NCI-H82 treated with DMSO at 0.1 percent for 48 hours (cell line): ENCODE data around the gene WDR62.

ENCODE experiments used
- DNase-seq: peaks from one replicate; lab custom pipeline; 2025; ENCODE audit not compliant: unreplicated experiment; lab: John Stamatoyannopoulos, UW

Gene WDR62

DNA sequence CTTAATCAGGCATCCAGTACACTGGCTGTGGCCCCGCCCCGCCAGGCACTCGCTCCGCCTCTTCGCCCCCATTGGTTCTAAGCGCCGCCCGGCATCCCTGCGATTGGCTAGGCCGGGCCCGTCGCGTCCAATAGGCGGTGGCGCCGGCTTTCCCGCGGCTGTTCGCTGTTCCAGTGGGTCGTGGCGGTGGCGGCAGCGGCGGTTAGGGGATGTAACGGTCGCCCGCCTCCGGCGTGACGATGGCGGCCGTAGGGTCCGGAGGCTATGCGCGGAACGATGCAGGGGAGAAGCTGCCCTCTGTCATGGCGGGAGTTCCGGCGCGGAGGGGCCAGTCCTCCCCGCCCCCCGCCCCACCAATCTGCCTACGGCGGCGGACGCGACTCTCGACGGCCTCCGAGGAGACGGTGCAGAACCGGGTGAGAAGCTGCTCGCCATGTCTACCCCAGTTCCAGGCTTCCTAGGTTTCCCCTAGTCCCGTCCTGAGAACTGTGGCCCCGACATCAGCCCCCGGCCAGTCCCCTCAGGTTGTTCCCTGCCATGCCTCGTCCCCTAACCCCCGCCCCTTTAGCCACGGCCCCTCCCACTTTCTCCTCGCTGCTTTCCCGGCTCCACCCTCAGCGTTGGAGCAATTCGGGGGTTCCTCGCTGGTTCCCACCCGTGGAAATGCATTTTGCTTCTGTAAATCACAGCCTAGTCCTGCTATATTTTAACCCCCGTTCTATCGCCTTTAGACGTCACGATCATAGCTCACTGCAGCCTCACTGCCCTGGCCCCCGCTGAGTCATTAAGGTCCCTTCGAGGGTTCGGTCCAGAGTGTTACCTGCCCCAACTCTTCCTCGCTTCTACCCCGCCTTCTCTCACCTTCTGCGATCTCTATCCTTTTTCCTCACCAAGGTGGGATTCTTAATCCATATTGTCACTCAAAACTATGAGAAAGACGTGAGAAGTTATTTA, at the start of gene WDR62:
Gene WDR62 (plus strand): TSS at position 165 of the 954 bp plus-strand sequence. CDS start 75 bp downstream, at position 240.
- peak; percentile 96 for DNase-seq

DNA sequence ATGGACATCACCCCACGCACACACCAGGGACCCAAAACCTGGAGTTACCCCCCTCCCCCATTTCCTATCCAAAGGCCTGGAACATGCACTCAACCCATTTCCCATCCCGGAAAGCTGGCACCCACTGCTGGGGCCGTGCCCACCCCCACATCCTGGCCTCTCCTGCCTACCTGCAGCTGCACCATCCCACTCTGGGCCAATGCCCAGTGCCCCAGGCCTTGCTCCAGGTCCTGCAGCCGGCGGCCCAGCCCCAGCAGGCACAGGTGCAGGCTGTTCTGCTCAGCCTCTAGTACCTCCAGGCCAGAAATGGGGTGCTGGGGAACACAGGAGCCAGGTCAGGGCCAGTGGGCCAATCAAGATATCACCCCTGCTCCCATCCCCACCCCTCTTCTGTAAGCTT, 47.7 kb upstream of the WDR62 start:
- no peak for DNase-seq

DNA sequence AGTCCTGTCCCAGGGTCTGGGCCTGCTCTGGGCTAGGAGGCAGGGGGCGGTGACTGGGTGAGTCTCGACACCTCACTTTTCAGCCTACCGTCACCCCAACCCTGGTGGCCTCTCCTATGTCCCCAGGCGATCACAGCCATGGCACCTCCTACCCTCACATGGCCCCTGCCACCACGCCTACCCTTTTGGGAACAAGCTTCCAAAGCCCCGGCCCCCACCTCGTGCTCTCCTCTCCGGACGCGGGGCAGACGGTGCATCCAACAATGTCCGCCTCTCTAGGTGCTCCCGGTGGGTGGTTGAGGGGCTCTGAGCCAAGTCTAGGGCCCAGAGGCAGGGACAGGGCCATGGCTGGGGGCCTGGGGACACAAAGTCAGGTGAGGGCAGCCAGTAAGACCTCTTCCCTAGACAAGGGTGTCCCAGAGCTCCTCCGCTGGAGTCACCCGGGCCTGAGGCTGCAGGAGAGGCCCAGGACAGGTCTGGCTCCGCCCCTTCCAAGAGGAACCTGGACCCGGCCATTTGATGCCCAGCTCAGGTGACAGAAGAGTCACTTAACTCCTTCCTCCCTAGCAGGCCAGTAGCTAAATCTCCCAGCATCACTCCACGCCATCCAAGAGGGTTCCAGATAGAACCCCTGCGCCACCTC, 46.2 kb upstream of the WDR62 start, which contains the start of gene SYNE4:
Gene SYNE4 (minus strand): TSS at position 478 of the 643 bp plus-strand sequence. CDS start 132 bp downstream, at position 346.
- no peak for DNase-seq

DNA sequence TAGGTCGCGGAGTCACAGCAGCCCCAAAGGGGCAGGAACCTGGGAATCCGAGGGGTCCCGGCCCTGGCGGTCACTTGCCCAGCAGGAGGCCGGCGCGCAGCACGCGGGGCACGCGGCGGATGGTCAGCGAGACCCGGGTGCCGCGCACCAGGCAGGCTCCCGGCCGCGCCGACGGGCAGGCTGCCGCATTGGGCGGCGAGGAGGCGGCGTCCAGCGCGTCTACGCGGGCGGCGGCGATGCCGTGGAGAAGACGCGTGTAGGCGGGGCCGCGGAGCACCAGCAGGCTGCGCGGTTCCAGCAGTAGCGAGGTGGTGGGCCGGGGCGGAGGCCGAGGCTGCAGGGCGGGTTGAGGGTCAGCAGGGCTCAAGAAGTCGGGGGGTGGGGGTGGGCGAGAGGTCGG, 45.5 kb upstream of the WDR62 start:
- peak; percentile 4 for DNase-seq

DNA sequence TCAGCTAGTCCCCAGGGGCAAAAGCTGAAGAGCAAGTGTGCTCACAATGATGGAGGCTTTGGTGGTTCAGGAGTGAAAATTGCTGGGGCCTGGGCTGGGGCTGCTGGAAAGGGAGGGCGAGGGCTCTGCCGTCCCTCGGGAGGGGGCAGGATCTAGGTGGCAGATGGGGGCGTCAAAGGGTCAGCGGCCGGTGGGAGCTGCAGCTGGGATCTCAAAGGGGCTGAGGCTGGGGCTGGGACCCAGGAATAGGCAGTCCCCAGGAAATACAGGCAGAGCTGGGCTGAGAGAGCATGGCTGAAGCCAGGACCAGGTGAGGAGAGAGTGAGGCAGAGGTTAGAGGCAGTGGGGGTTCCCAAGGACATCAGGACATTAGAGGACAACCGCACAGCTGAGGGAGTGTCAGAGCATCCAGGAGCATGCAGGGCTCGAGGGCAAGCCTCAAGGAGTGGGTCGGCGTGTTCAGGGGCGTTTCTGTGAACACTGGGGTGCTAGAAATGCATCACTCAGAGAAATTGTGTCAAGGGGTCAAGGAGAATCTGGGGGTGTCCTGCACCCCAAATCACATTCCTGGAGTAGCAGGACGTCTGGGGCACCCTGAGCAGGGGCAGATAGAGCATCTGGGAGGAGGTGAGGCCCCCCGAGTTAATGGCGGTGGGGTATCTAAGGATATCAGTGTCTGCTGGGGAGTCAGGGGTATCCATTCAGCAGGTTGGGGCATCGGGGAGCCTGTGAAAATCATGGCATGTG, 44.9 kb upstream of the WDR62 start:
- no peak for DNase-seq

DNA sequence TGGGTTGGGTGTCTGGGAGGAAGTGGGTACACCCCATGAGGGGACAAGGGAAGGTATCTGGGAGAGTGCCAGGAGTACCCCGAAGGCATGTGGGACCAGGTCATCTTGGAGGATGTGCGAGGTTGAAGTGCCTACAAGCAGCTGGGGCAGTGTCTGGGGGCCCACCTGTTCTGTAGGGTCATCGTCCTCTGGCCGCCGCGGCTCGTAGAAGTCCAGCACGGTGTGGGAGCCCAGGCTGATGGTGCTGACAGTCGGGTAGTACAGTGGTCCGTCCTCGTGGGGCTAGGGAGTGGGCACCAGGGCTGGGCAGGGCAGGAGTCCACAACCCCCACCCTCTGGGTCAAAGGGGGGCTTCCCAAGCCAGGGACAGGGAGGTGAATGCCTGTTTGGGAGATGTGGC, 44.3 kb upstream of the WDR62 start:
- DNase-seq = no peak

DNA sequence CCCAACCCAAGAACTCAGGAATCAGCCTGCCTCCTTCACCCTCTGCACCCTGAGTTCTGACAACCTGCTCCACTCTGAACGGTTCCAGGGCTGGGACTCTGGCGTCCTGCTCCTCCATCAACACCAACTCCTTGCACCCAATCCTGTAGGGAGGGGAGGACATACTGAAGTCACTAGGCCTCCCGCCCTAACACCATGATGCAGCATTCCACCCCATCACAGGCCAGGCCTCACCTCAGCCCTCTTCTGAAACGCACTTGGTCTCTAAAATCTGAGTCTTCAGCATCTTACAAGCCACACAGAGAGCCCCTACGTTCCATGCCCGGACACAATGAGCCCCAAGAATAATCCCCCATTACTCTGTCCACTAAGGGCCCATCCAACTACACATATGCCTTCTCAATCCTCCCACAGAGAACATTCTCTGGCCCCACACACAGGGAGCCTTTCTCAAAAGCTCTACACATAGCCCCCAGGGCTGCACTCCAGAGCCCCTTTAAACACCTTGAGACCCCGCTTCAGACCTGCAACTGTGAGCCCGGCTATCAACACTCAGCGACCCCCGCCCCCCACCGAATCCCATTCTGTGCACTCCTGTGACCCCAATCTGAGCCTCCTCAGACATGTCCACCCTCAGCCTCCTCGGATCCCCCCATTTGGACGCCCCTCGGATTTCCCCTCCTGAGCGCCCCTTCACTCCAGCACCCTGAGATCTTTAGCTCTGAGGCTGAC, 41.3 kb upstream of the WDR62 start:
- no peak for DNase-seq

DNA sequence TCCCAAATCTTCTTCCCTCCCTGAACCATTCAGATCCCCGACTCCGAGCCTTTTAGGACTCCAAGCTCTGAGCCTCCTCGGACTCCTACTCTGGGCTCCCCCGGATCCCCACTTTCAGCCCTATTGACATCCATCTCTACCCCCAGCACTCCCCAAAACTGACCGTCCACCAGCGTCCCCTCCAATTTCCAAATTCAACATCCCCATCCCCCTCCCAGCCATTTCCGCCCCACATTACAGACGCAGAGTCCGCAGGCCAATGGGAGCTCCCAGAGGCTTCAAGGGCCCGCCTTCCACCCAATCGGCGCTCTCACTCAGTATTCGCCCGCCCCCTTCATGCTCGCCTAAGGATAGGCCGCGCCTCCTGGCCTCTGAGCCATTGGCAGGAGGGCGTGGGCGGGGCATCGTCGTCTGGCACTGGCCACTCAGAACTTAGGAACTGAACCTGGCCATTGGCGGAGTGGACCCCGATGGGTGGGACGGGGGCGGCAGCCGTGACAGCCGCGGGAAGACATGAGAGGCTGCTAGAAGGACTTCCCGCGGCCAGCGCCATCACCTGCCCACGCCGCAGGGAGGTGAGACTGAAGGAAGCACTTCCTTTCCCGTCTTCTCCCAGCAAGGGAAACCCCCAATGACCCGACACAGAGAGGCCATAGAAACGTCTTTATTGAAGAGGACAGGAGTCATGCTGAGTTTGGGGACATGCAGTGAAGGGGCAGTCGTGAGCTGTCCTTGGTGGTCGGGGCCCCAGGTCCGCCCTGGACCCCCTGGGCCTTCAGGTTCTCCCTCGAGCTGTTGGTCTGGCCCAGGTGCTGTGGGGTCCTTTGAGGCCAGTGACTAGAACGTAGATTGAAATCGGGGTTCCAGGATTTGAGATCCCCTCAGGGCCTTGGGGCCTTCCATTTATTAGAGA, 40.4 kb upstream of the WDR62 start, which contains the start of gene ALKBH6:
Gene ALKBH6 (minus strand): TSS at position 202 of the 913 bp plus-strand sequence. CDS start 816 bp downstream, outside the sequence.
- peak; percentile 97 for DNase-seq

DNA sequence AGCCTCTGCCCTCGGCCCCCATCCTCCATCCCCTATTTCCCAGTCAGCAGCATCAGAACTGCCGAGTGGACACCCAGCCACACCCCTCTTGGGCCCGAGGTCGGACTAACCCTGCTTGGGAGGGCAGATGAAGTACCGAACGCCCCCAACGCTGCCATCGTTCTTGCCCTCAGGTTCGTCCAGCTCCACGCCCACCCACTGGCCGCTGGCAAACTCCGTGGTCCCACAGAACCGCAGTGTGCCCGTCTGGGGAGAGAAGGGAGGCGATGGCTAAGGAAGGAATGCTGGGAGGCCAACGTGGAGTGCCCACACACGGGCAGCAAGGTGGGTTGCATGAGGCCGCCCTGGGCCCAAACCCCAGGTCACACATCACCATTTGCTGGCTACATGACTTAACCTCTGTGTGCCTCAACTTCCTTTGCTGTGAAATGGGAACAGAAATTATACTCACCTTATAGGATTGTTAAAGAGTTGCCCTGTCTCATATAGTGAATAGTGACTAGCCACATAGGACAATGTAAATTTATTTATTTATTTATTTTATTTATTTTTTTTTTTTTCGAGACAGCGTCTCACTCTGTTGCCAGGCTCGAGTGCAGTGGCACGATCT, 35.5 kb upstream of the WDR62 start:
- DNase-seq = no peak

DNA sequence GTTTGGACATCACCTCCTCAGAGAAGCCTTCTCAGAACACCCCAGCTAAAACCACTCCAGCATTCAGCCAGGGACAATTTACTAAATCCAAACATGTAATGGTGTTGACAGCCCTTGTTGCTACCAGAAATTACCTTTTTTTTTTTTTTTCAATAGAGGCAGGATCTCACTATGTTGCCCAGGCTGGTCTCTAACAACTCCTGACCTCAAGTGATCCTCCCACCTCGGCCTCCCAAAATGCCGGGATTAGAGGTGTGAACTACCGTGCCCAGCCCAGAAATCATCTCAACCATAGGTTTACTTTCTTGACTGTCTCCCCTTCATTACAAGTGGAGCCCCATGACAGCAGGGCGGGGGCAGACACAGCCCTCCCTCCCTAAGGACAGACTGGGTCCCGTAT, 31.3 kb upstream of the WDR62 start:
- DNase-seq = no peak

DNA sequence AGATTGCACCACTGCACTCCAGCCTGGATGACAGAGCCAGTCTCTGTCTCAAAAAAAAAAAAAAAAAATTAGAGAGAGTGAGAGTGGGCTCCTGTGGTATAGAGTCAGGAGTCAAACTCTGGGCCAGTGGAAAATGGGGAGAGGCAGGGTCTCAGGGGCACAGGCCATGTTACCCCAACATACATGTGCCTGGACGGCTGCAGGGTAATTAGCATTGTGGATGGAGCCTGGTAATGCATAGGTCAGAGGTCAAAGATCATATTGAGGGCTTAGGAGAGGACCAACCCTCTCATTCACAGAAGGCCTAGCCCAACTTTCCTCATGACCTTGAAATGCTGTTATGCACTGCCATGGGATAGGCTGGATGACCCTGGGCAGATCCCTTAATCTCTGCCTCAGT, 29.2 kb upstream of the WDR62 start:
- DNase-seq = no peak

DNA sequence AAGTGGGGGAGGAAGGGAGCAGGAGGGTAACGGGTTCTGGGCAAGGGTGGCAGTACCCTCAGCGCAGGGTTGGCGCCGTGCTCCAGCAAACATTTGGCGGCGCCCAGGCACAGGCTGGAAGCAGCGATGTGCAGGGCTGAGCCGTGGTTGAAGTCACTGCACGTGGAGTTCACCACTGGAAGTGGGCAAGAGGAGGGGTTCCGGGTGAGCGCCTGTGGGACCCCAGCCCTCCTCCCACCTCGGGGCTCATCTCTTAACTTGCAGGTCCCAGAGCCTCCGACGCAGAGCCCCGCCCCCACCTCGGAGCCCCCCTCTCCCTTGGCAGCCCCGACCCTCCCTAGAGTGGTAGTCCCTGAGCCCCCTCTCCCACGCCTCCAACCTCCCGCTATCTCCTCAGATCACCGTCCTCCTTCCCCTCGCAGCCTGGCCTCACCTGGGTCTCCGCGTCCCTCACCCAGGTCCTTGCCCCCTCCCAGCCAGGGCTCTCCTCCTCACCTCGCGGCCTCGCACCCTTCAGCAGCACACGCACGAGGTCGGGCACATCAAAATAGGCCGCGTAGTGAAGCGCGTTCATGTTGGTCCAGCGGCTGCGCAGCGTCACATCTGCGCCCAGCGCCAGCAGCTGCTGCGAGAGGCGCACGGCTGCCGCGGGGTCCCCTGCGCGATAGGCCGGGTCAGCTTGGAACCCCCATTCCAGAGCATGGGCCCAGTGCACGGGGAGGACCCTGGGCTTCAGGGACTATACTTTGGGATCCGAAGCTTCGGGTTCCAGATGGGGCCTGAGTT, 28.4 kb upstream of the WDR62 start:
- no peak for DNase-seq

DNA sequence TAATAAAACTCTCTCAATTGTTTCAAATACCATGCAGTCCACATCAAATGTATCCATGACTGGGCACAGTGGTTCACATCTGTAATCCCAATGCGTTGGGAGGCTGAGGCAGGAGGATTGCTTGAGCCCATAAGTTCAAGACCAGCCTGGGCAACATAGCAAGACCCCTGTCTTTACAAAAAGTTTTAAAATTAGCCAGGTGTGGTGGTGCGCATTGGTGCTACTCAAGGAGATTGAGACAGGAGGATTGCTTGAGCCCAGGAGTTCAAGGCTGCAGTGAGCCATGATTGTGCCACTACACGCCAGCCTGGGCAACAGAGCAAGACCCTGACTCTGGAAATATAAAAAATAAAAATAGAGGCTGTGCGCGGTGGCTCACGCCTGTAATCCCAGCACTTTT, 27.0 kb upstream of the WDR62 start:
- no peak for DNase-seq

DNA sequence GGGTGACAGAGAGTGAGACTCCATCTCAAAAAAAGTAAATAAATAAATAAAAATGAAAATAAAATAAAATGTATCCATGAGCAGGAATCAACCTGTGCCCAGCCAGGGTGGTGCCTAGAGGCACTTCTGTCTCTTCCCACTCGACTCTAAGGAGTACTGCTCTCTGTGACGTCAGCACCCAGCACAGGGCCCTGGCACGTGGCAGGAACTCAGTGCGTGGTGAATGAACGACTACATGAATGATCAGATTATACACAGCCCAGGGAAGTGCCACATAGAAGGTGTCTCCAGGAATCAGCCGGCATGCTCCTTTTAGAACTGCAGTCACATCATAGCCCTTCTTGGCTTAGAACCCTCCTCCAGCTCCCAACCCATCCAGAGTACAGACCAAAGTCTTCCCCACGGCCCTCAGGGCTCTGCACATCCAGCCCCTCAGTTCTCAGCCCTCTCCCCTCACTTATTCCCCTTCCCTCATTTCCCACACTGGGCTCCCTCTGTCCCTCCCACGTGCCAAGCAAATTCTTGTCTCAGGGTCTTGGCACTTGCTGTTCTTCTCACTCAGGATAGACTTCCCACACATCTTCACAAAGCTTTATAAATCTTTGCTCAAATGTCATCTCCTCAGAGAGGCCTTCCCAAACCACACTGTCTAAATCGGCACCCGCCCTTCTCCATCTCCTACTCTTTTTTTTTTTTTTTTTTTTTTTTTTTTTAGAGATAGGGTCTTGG, 26.2 kb upstream of the WDR62 start:
- no peak for DNase-seq

DNA sequence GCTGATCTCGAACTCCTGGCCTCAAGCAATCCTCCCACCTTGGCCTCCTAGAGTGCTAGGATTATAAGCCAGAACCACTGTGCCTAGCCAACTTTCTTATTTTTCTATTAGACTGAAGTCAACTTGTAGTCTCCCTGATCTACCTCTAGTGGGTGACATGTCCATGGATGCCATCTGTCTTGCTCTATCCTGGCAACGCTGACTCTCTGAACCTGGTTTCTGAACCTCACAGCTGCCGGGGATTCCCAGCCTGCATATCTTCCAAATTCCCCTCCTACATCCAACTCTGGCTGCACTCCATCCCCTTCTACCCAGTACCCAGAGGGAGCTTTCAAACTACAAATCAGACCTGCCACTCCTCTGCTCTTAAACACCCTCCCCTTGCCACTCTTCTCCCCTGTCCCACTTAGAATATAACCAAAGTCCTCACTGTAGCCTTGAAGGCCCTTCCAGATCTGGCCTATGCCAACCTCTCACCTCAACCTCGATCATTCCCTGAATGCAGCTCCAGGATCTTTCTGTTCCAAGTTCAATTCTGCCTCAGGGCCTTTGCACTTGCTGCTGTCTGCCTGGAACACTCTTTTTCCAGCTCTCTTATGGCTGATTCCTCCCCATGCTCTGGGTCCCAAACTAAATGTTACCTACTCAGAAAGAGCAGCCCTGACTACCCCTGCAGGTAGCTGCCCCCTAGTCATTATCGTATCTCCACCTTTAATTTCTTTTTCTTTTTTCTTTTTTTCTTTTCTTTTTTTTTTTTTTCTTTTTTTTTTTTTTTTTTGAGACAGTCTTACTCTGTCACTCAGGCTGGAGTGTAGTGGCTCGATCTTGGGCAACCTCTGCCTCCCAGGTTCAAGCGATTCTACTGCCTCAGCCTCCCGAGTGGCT, 24.2 kb upstream of the WDR62 start:
- no peak for DNase-seq

DNA sequence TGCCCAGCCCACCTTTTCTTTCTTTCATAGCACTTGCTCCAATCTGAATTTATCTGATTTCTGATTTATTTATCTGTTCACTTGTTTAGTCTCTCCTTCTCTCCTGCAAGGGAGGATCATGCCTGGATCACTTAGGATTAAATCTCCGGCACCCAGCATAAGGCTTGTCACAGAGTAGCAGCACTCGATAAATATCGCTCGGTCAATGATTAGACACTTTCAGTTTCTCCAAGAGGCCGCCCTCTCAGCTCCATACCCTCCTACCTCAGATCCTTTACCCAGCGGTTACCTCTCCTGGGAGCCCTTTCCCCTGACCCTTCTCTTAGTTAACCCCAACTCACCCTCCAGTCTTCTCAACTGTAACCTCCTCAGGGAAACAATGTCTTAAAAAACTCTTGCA, 23.4 kb upstream of the WDR62 start:
- DNase-seq = no peak
